Amniotic stem cell (primary cell): Measurements from ENCODE around the gene HIC1.

Source experiments
- DNase-seq: peaks from one replicate; lab custom pipeline; 2025; lab: John Stamatoyannopoulos, UW

The HIC1 gene

DNA sequence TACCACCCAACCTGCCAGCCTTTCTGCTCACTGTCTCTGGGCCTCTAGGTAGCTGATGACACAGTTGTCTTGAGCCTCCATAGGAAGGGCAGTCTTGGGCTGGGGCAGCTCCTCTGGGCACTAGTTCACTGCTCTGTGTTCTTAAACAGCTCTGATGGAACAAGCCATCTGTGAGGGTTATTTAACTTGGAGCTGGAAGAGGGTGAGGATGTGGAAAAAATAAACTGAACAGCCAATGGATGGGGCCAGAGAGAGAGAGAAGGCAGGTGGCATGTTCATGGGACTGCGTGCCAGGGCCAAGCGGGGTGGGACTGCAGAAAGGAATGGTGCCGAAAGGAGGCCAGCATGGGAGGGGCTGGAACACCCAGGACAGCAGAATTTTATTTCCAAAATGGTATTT lies 52.6 kb downstream of the HIC1 start:
- DNase-seq: no peak

DNA sequence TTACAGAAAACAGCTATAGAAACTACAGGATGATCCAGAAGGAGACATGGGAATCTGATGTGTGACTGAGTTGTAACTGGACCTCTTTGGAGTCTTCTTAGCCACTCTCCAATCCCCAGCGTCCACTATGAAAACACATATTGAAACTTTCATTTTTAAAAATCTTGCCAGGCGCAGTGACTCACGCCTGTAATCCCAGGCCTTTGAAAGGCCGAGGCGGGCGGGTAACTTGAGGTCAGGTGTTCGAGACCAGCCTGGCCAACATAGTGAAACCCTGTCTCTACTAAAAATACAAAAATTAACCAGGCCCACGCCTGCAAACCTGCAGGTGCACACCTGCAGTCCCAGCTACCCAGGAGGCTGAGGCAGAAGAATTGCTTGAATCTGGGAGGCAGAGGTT lies 53.3 kb downstream of the HIC1 start:
- DNase-seq: no peak

DNA sequence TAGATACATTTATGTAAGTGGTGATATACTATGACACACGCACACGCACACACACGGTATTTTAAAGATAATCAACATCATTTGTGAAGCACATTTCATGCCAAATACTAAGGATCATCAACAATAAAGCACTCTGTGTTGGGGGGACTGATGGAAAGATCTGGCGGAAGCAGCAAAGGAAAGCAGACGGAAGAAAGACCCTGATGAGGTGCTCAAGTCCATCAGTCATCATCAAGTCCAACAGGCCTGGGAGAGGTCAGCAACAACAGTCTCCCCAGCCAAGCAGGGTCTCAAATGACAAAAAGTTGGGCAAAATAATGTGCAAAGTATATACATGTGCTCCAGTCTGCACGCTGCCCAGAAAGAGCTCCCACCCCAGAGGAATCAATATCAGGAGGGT lies 55.5 kb downstream of the HIC1 start:
- DNase-seq: no peak

DNA sequence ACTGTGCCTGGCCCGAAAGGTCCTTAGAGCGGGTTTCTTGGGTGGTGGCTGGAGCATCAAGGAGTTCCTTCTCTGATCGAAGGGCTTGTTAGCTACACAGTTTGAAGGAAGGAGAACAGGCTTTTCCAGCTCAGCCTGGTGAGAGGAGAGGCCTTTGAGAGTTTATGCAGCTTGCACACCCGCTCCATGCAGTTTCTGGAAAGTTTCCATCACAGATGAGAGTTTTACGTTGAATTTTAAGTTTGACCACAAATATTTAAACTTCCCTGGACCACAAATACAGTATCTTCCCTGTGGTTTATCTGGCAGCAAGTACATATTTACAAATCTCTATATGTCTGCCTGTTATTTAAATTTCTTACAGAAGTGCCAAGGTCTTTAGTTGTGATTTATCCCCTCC lies 56.8 kb downstream of the HIC1 start:
- no peak for DNase-seq
